GM18909 (cell line): Measurements from ENCODE around the gene TMEM72.
A peak's percentile ranks its signal among the peaks of the same experiment; 100 is the strongest.

Experiments used
- ATAC-seq: cut with Tn5 transposase; IDR thresholded peaks from one replicate; pipeline ENCODE4 v1.9.1; 2021; ENCODE audit warnings: mild to moderate bottlenecking; ENCODE audit not compliant: unreplicated experiment, poor library complexity

The TMEM72 gene

GRCh38 chr10:44965104-44965503 lies 54.0 kb downstream of the TMEM72 start:
- no peak for ATAC-seq

DNA sequence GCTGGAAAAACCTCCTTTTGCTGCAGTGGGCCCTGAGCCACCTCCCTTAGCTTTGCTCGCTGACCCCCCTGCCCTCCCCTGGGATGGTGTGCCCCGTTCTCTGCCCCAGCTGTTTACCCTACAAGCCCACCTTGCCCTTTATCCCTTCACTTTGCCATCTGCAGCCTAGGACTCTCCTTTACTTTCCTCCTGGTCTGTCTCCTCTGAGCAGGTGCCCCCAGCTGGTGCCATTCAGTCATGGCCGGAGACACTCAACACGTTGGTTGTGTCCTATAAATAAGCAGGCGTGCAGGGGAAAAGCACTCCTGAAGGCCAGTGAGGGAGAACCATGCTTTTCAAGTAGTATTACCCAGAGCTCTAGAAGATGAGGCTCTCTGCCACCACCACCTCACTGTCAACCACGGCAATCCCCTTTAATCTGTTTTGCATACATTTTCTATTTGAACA lies 54.5 kb downstream of the TMEM72 start:
- peak; percentile 47 for ATAC-seq

DNA sequence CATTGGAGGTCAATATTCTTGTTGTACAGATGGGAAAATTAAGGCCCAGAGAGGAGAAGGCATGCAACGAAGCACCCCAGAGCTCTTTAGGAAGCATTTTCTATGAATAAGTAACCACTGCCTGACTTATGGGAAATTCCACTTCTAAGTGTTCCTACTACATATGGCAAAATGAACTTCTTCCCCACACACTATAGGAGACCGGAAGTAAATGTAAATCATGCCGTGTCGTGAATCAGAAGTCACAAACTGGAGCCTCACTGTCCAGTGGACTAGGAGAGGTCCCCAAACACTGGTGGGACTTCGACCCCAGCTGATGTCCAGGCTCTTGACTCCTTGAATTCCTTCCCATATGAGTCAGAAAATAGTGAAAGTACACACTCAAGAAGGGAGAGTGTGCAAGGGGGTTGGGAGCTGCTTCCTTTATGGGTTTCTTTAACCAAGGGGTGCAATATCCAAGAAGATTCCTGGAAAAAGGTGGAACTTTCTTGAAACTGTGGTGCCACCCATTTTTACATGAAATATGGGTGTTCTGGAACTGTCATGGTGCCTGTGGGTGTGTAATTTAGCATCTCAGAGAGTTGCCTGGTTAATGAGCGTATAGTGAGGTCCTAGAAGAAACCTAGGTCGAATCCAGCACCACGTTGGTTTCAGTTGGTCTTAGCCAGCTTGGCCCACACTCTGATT lies 55.1 kb downstream of the TMEM72 start:
- peak; percentile 45 for ATAC-seq

GRCh38 chr10:44966816-44967509 lies 55.8 kb downstream of the TMEM72 start:
- no peak for ATAC-seq

GRCh38 chr10:44967616-44968015 lies 56.5 kb downstream of the TMEM72 start:
- ATAC-seq = no peak

- no peak for ATAC-seq
These were observed 57.0 kb downstream of the TMEM72 start for GRCh38 chr10:44968091-44968490.

- ATAC-seq = no peak
These were observed 57.6 kb downstream of the TMEM72 start for GRCh38 chr10:44968500-44969400.

DNA sequence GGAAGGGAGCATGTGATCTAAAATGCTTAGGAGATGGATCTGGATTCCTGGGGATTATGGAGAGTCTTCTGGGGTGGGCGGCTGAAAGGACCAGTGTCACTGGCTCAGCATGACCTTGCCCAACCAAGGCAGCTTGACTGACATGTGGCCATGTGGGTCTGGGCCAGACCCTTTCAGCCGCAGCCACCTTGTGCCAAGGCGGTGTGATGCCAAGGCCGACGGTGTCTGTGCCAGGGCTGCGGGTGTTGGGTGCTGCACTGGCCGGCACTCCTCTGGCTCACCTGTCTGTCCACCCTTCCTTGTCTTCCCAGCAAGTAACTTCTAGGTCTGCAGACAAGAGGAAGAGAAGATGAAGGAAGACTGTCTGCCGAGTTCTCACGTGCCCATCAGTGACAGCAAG lies 58.7 kb downstream of the TMEM72 start:
- no peak for ATAC-seq

GRCh38 chr10:44970812-44971395 lies 59.8 kb downstream of the TMEM72 start:
- no peak for ATAC-seq

GRCh38 chr10:44971434-44971833 lies 60.3 kb downstream of the TMEM72 start:
- no peak for ATAC-seq

GRCh38 chr10:44971935-44972757 lies 61.0 kb downstream of the TMEM72 start:
- ATAC-seq = no peak

GRCh38 chr10:44972874-44973306 lies 61.8 kb downstream of the TMEM72 start:
- ATAC-seq = no peak

DNA sequence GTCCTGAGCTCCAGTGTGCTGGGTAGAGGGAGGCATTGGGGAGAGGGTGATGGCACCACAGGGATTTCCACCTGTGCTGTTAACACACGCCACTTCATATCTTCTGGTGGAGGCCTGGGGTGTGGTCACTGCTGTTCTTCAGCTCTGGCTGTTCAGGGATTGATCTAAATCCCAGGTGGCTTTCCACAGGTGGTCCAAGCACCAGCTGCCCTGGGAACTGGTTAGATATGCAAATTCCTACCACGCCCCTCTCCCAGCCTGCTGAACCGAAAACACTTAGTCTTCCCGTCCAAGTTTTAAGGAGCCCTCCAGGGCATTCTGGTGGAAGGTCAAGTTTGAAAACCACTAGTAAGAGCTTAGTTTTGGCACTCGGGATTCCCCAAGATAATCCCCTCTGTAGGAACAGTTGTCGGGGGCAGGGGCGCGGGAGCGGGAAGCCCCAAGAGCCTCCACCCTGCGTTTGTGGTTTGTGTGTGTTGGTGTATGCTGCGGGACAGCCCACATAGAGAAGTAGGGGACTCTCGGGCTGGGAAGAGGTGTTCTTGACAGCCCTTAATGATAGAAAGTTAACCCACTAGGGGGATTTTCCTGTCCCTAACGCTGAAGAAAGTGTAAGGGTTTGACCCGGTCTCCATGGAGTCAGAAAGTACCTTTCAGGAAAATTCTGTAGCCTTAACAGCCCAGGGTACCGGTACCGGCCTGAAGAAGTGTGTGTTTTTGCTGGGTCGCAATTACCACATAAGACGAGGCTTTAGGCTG lies 62.4 kb downstream of the TMEM72 start:
- ATAC-seq = no peak

DNA sequence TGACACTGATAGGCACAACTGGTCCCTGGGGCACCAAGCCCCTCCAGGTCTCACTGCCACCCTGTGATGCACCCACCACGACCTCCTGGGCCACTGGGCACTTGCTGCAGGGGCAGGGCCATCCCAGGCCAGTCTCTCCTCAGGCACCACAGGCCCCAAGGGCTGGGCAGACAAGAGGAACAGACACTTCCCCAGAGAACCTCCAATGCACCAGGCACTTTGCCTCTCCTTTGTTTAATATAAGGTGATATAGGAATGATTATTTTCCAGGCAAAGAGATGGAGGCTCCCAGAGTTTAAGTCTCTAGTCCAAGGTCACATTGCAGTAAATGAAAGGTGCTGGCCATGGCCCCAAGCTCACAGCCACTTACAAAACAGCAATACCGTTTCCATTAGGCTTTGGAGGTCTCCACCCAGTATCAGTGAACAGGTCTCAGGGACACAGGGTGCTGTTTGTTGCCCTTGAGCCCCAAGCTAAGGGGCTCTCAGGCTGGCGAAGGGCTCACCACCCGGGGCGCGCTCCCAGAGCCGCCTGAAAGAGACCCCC lies 63.0 kb downstream of the TMEM72 start:
- no peak for ATAC-seq

DNA sequence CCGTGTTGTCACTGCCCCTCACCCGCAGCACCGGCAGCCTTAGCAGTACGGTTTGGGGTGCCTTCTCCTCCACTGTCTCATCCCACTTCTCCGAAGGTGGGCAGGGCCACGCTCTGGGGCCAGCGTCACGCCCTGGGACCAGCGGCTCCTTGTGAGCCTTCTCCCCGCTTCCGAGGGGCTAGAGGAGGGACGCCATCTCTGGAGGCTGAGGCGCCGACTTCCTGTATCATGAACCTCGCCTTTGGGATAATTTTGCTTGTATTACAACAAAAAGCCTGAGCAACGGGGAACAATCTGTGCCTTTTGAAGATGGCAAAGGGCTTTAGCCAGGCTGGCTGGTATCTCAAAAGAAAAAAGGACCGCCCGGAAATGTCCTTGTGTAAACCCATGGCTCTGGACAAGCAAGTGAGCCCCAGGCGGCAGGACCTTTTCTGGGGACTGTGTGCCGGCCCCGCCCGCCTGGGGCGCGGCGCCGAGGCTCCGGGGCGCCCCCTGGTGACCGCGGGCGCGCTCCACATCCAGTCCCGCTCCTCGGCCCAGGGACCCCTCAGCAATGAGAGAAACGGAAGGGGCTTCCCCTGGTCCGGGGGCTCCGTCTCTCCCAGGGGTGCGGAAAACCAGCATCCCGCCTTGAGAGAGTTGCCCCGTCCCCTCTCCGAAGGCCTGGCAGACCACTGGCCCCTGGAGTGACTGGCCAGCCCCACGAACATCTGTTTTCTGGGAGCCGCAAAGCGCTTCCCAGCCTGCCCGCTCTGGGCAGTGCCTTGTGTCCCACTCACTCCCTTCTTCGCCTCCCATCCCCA lies 63.7 kb downstream of the TMEM72 start:
- peak; percentile 77 for ATAC-seq

- no peak for ATAC-seq
These were observed 64.5 kb downstream of the TMEM72 start for GRCh38 chr10:44975431-44976331.
